Thoracic aorta (tissue), 2 donors: ENCODE results near the gene SOX3. TPM values are rescaled to one million over a fixed set of nuclear protein-coding genes. Genes with fewer than 3 reads are reported as not detected.

Source experiments
- ATAC-seq: fragments of 150-250 bp; one replicate; pipeline ENCODE4 v1.8.0; 2017; ENCODE audit warnings: low read depth; ENCODE audit not compliant: insufficient number of reproducible peaks, low FRiP score
- DNase-seq: peaks from one replicate; pipeline ENCODE4 v3.0.0-alpha.2; 2020; ENCODE audit warnings: low spot score
- H3K27ac ChIP-seq, 2 donors: fragments of 200-600 bp; sonication (generic); 1 replicate in 1 of 2; 2 replicates in 1 of 2; pipeline ENCODE4 v1.5.1; 2016; ENCODE audit warnings: mild to moderate bottlenecking in 2 of 2, moderate library complexity in 2 of 2
- H3K27me3 ChIP-seq: fragments of 200-600 bp; sonication (generic); replicated peaks from 2 replicates; pipeline ENCODE4 v1.6.0; 2016; ENCODE audit warnings: mild to moderate bottlenecking; ENCODE audit not compliant: insufficient read depth
- H3K36me3 ChIP-seq: fragments of 200-600 bp; sonication (generic); one replicate; pipeline ENCODE4 v1.5.1; 2016
- H3K4me1 ChIP-seq, 2 donors: fragments of 200-600 bp; sonication (generic); 1 replicate in 1 of 2; 2 replicates in 1 of 2; pipeline versions ENCODE4 v1.5.1 to v1.6.0; 2016; ENCODE audit warnings: low read depth in 2 of 2, mild to moderate bottlenecking in 1 of 2; ENCODE audit not compliant: control insufficient read depth in 1 of 2
- H3K4me3 ChIP-seq: fragments of 200-600 bp; sonication (generic); 2 replicates; pipeline ENCODE4 v1.5.1; 2016; ENCODE audit warnings: mild to moderate bottlenecking
- H3K9me3 ChIP-seq: fragments of 200-600 bp; sonication (generic); 2 replicates; pipeline ENCODE4 v1.5.1; 2016
- total RNA-seq, 2 donors: library from RNA; depleted of rRNA; stranded (reverse); fragments of >200 nt; gene quantifications; one replicate each; pipeline versions ENCODE4 v1.1.0 to v1.2.3, GENCODE V29; 2016
- TF ChIP-seq, protein P1 (sequence below): fragments of 200-600 bp; sonication (generic); IDR thresholded peaks from one replicate; pipeline ENCODE4 v1.5.1; 2019; ENCODE audit warnings: antibody characterized with exemption

SOX3 gene
- total RNA-seq, 2 donors from 2014 or later, result not detected

DNA sequence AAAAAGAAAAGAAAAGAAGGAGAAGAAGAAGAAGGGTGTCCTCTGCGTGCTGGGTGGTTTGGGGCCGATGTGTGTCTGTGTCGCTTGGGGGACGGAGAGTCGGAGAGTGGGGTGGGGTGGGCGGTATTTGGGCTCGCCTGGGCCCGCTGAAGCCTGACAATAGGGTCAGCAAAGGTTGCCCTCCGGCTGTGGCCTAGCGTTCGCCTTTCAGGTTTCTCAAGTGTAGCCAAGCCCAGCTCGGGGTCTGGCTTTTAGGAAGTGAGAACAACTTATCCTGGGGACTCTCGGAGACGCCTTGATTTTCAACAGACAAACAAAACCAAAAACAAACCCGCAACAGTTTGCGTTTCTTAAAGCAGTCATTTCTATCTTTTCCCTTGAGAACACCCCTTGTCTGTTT lies 4.1 kb upstream of the SOX3 start:
- no peak for ATAC-seq
- H3K9me3 ChIP-seq, result no peaks in the 10 kb centered on the region
- H3K4me3 ChIP-seq, result no peak overlapping the region
- no peaks in the 10 kb centered on the region for H3K36me3 ChIP-seq
- H3K27ac ChIP-seq, result no peak overlapping the region
- H3K27me3 ChIP-seq, result no peaks in the 10 kb centered on the region
- no peak for DNase-seq
- H3K4me1 ChIP-seq, result peaks cover 0 to 14% of the 10 kb centered on the region in 2 donors
- TF ChIP-seq, protein P1, sequence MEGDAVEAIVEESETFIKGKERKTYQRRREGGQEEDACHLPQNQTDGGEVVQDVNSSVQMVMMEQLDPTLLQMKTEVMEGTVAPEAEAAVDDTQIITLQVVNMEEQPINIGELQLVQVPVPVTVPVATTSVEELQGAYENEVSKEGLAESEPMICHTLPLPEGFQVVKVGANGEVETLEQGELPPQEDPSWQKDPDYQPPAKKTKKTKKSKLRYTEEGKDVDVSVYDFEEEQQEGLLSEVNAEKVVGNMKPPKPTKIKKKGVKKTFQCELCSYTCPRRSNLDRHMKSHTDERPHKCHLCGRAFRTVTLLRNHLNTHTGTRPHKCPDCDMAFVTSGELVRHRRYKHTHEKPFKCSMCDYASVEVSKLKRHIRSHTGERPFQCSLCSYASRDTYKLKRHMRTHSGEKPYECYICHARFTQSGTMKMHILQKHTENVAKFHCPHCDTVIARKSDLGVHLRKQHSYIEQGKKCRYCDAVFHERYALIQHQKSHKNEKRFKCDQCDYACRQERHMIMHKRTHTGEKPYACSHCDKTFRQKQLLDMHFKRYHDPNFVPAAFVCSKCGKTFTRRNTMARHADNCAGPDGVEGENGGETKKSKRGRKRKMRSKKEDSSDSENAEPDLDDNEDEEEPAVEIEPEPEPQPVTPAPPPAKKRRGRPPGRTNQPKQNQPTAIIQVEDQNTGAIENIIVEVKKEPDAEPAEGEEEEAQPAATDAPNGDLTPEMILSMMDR, result no peak

DNA sequence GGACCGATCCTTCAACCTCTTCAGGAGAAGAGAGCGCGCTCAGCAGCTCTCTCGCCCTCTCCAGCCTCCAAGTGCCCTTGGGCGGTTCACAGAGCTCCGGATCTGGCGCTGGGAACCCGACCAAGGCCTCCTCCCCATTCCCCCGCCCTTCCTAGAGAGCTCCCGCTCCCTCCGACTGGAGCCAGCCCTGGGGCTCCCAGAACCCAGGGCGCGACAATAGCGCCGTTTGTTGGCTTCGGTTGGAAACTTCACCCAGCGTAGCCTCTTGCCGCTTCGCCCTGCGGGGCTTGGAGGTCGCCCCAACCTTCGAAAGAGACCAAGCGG lies 3.1 kb upstream of the SOX3 start:
- no peak for DNase-seq

DNA sequence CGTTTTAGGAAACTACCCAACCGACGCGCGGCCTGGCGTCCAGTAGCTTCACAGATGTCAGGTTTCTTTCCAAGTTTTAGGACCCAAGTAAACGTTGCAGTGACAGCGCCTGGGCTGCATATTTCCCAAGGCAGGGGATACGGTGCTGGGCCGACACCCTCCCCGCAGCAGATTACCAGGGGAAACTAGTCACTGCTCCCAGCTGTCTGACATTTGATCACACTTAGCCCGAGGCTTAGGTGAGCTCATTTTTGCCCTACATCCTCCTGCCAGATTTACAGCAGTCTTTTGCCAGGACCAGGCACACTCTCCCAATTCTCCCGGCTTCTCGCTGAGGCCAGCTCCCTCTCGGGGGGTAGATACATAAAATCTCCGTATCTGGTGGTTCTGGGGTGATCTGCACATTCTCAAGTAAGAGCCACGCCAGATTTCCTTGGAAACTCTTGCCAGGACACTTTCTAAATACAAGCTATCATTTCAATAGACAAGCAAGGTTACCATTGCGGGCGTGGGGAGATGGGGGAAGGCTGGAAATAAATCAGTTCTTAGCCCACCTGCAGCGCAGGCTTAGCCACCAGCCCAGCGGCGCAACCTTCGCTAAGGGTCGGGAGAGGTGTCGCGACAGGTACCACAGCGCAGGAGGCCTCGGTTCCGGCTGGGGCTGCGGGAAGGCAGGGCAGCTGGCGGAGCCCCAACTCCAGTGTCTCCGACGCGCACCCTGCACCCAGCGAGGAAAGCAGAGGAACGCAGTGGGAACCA lies 2.5 kb upstream of the SOX3 start:
- Histone ChIP-seq H3K9me3 (no peaks in the 10 kb centered on the region), H3K27me3 (no peaks in the 10 kb centered on the region), H3K4me3 (no peak overlapping the region), H3K4me1 (peaks cover 0 to 14% of the 10 kb centered on the region in 2 donors), H3K36me3 (no peaks in the 10 kb centered on the region), H3K27ac (no peak overlapping the region)
- DNase-seq (no peak), ATAC-seq (no peak)
- TF ChIP-seq, protein P1, result no peak

More for the DNA sequence above, 3.1 kb upstream of the SOX3 start:
- H3K4me3 ChIP-seq, result no peak overlapping the region
- no peaks in the 10 kb centered on the region for H3K36me3 ChIP-seq
- H3K9me3 ChIP-seq, result no peaks in the 10 kb centered on the region
- H3K27ac ChIP-seq, result no peak overlapping the region
- no peak for ATAC-seq
- H3K4me1 ChIP-seq, result peaks cover 0 to 14% of the 10 kb centered on the region in 2 donors
- H3K27me3 ChIP-seq, result no peaks in the 10 kb centered on the region
- TF ChIP-seq, protein P1, result no peak

DNA sequence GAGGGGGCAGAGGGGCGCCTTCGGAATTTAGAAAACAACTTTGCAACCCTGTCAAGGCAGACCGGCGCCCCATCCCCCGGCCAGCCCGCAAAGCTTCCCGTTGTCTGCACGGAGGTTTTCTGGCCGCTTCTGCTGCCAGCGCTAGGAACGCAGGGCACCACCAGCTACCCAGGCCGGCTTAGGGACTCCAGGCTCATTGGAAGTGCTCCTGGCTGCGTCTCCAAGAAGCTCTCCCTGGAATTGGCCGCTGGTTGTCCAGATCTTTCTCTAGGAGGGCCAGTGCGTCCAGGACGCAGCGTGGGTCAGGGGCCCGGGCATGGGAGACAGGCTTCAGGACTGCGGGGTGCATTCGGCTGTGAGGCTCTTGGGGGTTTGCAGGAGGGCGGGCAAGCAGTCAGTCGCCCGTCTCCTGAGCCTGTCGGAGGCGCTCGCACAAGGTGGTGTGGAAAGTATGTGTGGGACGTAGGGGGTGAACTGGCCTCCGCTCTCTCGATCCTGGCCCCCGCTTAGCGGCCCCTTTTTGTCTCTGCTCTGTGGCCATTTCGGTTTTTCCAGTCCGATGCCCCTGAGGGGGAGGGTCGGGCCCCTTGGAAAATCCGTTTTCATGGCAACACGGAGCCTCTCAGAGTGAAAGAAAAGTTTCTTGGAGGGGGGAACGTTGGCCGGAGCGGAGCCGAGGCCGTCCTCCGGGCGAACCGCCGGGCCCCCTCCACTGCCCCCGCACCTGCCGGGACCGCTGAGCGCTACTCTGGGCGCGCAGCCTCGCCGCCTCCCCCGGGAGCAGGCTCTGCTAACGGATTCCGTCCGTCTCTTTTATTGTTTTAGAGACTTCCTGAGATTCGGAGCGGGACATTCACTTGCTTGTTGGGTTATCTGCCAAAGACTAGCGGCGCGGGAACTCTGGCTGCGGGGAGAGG lies 810 bp upstream of the SOX3 start:
- H3K27ac ChIP-seq, result no peak overlapping the region
- TF ChIP-seq, protein P1, result no peak
- no peaks in the 10 kb centered on the region for H3K9me3 ChIP-seq
- no peaks in the 10 kb centered on the region for H3K36me3 ChIP-seq
- peak overlapping the region; percentile 29 for H3K4me3 ChIP-seq
- H3K4me1 ChIP-seq, result peaks cover 0 to 14% of the 10 kb centered on the region in 2 donors
- DNase-seq (no peak), ATAC-seq (no peak)
- H3K27me3 ChIP-seq, result no peaks in the 10 kb centered on the region

DNA sequence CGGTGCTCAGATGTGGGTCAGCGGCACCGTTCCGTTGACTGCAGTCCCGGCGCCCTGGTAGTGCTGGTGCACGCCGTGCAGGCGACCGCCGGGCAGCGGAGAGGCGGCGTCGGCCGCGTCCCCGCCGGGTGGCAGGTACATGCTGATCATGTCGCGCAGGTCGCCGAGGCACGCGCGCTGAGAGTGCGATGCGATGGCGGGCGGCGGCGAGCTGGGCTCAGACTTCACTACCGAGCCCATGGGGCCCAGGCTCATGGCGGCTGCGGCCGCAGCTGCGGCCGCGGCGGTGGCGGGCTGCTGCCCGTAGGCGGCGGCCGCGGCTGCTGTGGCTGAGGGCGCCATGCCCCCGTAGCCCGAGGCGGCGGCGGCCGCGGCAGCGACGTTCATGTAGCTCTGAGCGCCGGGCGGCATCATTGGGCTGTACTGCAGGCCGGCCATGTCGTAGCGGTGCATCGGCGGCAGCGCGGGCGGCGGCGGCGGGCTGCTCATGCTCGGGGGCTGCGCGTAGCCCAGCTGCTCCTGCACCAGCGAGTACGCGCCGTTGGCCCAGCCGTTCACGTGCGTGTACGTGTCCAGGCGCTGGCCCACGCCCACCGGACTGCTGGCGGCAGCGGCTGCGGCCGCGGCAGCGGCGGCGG lies 1.0 kb downstream of the SOX3 start:
- no peak for ATAC-seq
- no peak for DNase-seq
- H3K27ac ChIP-seq, result no peak overlapping the region
- no peaks in the 10 kb centered on the region for H3K9me3 ChIP-seq
- no peaks in the 10 kb centered on the region for H3K36me3 ChIP-seq
- peaks cover 0 to 14% of the 10 kb centered on the region in 2 donors for H3K4me1 ChIP-seq
- TF ChIP-seq, protein P1, result no peak
- H3K4me3 ChIP-seq, result peak overlapping the region; percentile 62
- no peaks in the 10 kb centered on the region for H3K27me3 ChIP-seq
